Measurements from ENCODE around the gene EPHB6.

EPHB6 gene

GRCh38 chr7:142854372-142855113, at the start of gene EPHB6:
Gene EPHB6, plus strand, starts transcription at chr7:142855076. Its CDS starts 8,152 bp downstream, at chr7:142863228.
- DNase-seq = peak; percentile 39

GRCh38 chr7:142805350-142806021, 49.4 kb upstream of the EPHB6 start:
- DNase-seq = no peak

GRCh38 chr7:142806022-142806356, 48.9 kb upstream of the EPHB6 start:
- no peak for DNase-seq

- no peak for DNase-seq
Observed at GRCh38 chr7:142806957-142807356, 47.9 kb upstream of the EPHB6 start.

- DNase-seq = no peak
Observed at GRCh38 chr7:142807855-142808460, 46.9 kb upstream of the EPHB6 start.

DNA sequence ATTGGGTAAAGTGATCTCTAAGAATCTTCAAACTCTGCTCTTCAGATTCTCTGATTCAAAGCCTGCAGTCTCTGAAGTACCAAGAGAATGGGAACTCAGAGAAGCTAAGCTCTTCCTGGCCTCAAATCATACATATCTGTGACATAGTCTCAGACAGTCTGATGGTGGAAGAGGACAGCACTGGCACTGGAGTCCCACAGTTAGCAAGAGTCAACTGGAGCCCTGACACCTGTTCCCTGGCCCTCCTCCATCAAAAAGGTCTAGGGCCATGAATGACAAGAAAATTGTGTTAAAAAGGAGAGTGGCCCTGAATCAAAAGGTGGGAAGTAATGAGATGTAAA, 46.4 kb upstream of the EPHB6 start:
- no peak for DNase-seq

- peak; percentile 91 for DNase-seq
Observed at GRCh38 chr7:142808802-142809583, 45.9 kb upstream of the EPHB6 start.

- no peak for DNase-seq
Observed at GRCh38 chr7:142809671-142810070, 45.2 kb upstream of the EPHB6 start.

DNA sequence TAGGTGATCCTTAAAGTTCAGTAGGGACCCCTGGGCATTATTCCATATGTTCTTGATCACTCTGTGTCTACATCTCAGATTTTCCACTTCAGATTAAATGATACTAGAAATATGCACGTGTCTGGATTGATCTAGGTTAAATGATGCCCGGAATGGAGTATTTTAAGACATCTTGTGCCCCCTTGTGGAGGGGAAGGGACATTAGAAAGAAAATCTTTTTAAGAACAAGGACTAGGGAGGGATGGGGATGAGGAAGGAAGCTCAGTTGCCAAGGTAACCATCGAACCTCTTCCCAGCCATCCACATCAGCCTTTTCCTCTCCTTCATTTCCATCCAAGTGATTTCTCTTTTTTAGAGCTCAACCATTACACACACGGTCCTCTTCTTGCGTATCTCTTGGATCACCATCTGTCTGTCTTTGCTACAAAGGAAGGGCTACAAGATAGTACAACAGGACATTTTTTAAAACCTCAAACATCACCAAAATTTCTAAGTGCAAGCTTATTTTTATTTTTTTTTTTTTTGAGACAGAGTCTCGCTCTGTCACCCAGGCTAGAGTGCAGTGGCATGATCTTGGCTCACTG, 43.6 kb upstream of the EPHB6 start:
- DNase-seq = no peak

GRCh38 chr7:142812437-142813215, 42.2 kb upstream of the EPHB6 start:
- no peak for DNase-seq

DNA sequence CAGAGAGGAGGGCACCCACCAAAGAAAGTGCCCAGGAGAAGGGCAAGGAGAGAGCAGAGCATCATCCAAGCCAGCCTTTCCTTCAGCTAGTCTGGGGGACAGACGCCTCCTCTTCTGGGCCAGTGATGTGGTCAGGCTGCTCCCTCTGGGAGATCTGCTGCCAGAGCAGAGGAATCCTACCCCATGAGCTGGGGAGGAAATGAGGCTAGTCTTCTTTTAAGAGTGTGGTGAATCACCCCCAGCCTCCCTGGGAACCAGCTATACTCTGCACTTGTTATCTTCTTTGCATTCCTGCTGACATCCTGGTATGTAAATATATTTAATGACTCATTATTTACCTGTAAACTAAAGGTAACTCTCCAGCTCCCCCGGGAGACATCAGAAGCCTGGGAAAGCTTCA, 41.6 kb upstream of the EPHB6 start:
- DNase-seq = no peak

DNA sequence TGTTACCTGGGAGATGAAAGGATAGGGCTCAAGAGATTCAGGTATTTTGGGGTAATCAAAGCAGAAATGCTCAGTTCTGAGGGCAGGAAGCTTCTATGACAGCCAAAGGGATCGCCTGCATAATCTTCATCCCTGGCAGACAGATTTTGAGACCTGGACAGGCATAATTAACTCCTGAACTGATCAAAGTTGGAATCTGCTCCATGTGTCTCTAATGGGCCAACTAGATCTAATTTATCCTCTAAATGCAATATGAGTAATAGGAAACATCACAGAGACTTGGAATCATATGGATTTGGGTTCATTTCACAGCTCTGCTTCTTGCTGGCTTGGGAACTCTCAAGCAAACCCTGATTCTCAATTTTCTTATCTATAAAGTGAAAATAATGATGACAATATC, 41.2 kb upstream of the EPHB6 start:
- DNase-seq = no peak

DNA sequence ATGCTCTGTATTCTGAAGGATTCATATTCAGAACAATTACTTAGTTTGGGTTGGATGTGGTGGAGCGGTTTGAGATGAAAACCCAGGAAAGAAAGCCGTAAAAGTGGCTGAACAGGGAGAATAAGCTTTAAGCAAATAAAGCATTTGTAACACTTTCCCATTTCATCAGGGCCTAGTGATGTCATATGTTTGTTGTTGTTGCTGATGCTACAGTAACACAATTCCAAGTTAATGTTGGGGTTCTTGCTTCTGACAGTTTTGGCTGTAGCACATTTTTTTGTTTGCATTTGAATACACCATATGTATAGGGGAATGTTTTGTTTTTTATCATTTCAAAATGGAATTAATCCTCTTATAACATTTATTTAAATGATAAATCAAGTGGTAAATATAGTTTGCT, 40.4 kb upstream of the EPHB6 start:
- DNase-seq = no peak

DNA sequence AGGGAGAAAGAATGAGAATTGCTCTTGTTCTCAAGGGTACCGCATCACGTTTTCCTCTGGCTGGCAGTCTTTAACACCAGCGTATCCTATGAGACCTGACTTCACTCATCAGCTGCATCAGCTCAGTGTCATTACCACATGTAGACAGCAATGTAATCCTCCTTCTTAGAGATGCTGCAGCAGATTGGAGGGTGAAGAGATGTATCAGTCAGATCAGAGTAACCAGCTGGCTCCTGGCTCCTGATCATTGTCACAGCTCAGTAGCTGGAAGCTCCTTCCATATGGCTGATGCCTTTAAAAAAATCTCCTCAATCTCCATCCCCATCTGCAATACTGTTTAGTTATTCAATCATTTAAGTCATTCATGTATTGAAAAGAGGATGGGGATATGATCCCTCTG, 39.7 kb upstream of the EPHB6 start:
- no peak for DNase-seq

DNA sequence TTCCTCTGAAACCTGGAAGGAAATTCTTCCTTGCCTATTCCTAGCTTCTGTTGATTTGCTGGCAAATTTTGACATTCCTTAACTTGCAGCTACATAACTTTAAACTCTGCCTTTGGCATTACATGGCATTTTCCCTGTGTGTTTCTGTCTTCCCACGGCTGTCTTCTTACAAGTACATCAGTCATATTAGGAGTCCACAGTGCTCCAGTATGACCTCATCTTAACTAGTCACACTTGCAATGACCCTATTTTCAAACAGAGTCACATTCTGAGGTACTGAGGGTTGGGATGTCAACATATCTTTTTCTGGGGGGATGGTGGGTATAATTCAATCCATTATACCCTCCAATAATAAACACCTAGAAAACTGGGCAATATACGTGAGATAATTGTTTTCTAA, 37.4 kb upstream of the EPHB6 start:
- DNase-seq = no peak

DNA sequence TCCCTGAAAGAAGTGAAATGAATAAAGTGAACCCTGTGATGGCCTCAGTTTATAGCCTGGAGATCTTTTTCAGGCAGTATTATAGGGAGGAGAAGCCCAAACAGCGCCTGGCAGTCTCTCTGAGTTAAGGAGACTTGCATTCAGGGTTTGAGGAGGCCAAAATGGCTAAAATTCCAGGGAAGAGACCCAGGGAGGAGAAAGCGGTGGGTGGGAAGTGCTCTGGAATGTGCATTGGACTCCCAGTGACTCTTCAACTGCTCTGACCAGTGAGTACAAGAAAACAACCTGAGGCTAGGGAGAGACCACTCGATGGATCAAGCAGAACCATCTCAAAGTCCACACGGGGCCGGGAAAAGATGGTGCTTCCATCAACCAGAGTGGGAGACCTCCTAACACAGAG, 35.3 kb upstream of the EPHB6 start:
- DNase-seq = no peak

GRCh38 chr7:142822714-142823113, 32.2 kb upstream of the EPHB6 start:
- DNase-seq = no peak

DNA sequence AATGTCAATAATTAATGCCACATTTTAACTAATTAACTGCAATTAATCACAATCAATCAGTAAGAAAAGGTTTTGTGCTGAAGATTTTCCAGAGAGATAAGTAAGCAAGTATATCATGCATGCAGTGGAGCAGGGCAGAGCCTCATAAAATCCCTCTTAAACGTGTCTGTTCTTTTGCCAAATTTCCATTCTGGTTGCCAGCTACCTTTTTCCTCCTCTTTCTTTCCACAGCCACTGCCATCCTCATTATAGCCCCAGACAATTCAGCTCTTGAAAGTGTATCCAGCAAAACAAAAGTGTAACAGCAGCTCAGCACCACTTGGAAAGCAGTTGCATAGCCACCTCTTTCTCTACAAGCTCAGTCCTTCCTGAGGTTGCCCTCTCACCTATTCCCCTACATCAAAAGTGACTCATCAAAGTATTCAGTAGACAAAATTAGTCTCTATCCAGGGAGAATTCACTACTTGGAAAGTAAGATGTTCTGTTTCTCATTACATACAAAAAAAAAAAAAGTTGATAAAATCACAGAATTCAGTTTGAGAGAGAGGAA, 26.9 kb upstream of the EPHB6 start:
- DNase-seq = no peak

DNA sequence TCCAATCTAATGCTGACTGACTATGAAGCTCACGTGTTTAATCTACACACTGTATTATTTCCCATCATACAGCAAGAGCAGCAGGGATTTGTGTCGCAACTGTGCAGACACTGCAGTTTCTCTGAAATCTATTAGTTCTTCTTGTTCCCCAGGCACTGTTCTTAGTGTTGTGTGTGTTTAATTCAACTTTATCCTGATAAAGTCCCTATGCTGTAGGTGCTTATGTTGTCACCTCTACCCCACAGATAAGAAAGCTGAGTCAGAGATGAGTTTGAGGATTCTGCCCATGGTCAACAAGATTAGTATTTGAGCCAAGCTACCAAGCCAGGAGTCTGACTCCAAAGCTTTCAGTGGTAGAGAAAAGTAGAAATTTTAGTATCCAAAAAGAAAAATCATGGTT, 22.5 kb upstream of the EPHB6 start:
- DNase-seq = no peak

DNA sequence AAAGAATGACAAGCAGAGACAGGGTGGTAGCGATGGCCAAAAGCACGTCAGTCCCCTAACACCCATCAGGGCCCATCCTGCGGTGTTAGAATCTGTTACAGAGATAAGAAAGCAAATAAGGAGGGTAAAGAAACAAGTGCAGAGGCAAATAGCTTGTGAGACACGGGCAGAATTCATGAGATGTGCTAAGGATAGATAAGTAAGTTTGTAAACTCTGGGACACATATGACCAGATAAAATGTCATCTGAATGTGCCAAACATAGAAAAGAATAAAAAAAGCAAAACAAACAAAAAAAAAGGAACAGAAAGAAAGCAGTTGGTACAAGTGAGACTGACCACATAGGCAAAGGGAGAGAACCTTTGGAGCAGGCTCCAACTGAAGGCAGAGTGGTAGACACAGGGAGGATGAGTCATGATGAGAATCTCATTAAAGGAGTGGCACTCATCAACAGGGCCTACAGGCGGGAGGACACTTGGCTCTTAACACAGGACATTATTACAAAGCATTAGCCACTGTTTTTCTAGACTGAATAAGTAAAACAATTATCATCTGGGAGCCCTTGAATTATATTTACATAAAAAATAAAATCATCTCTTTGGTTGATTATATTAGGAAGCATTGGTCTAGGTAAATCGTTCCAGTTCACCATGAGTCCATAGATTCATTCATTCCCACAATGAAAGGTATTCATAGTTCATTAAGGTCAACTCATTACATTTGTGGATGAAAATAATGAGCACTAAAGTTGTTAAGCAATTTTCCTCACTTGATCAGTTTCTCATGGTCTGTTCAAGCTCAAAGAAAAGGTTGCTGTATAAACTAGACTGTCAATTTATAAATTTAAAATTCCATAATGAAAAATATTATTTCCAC, 21.5 kb upstream of the EPHB6 start:
- no peak for DNase-seq

DNA sequence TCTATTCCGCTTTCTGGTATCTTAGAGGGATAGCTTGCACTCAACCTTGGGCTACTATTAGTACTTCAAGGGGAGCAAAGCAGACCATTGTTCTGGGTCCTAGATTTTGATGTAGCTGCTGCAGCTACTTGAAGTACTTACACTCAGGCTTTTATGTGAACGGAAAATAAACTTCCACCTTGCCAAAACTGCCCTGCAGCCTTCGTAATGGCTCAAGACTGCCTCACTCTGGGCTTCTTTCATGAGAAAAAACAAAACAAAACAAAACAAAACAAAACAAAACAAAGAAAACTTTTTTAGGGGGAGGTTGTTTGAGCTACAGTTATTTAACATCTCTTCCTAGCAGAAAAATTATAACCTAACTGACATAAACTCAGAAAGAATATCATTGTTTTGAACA, 19.4 kb upstream of the EPHB6 start:
- no peak for DNase-seq

Measured in activated CD4-positive, alpha-beta T cell treated with anti-CD3 and anti-CD28 coated beads for 1 hour (primary cell).